ENCODE results near the gene MAST3.

DNA sequence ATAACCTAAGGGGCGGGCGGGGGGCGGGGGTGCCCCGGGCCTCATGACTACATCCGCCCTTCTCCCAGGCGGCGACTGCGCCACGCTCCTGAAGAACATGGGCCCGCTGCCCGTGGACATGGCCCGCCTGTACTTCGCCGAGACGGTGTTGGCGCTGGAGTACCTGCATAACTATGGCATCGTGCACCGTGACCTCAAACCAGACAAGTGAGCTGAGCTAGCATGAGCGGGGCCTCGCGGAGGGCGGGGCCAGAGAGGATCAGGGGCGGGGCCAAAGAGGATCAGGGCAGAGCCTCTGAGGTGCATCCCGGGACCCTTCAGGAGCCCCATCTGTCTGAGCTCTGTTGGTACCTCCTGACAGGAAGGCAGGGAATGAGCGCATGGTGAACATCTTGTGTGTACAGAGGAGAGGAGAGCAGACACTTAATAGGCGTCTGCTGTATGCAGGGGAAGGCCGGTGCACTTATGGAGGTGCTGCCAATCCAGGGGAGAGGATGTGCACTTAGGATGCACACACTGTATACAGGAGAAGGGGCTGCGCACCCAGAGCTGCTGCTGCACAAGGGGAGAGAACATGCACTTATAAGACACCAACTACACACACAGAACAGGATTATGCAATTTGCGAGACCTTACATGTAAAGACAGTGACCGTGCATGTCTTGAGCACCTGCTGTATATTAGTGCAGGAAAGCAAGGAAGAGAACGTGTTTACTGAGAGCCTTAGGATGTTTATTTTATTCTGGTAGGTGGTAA is 34.4 kb downstream of the MAST3 start:
- TF ChIP-seq, protein P1, sequence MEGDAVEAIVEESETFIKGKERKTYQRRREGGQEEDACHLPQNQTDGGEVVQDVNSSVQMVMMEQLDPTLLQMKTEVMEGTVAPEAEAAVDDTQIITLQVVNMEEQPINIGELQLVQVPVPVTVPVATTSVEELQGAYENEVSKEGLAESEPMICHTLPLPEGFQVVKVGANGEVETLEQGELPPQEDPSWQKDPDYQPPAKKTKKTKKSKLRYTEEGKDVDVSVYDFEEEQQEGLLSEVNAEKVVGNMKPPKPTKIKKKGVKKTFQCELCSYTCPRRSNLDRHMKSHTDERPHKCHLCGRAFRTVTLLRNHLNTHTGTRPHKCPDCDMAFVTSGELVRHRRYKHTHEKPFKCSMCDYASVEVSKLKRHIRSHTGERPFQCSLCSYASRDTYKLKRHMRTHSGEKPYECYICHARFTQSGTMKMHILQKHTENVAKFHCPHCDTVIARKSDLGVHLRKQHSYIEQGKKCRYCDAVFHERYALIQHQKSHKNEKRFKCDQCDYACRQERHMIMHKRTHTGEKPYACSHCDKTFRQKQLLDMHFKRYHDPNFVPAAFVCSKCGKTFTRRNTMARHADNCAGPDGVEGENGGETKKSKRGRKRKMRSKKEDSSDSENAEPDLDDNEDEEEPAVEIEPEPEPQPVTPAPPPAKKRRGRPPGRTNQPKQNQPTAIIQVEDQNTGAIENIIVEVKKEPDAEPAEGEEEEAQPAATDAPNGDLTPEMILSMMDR (IDR thresholded peaks at IDR 0.05), result no peak
- TF ChIP-seq POLR2A (IDR thresholded peaks at IDR 0.05) (no peak), POLR2AphosphoS5 (IDR thresholded peaks at IDR 0.05; ENCODE audit: insufficient read depth in 1 of 2, low read depth in 1 of 2) (no peak)

All from vagina (tissue), 2 donors.